Breast epithelium (tissue), 3 donors: ENCODE measurements around the gene MGAT5B.

Experiments
- CTCF ChIP-seq, 3 donors: fragments of 450-650 bp; IDR thresholded peaks; one replicate each; pipeline ENCODE4 v1.5.1; 2016 to 2017; ENCODE audit warnings: antibody characterized with exemption in 3 of 3, mild to moderate bottlenecking in 3 of 3, moderate library complexity in 3 of 3
- POLR2A ChIP-seq: fragments of 450-650 bp; IDR thresholded peaks from one replicate; pipeline ENCODE4 v1.6.1; 2016; ENCODE audit warnings: antibody characterized with exemption, mild to moderate bottlenecking, moderate library complexity
- POLR2AphosphoS5 ChIP-seq, 3 donors: sonication (generic); formaldehyde crosslinking; IDR thresholded peaks; one replicate each; pipeline ENCODE4 v1.6.1; 2017; ENCODE audit warnings: antibody characterized with exemption in 3 of 3

- TF ChIP-seq CTCF (IDR thresholded peaks at IDR 0.05) (no peak), POLR2AphosphoS5 (IDR thresholded peaks at IDR 0.05) (no peak), POLR2A (no peak)
These were observed 4.2 kb upstream of the MGAT5B start for GRCh38 chr17:76864024-76864423.
